Activated naive CD8-positive, alpha-beta T cell treated with anti-CD3 and anti-CD28 coated beads, Interleukin-2, amount 50 U/mL, for 16 hours (primary cell): Measurements from ENCODE around the gene GDPD5.

Experiments used
- DNase-seq: peaks from one replicate; pipeline ENCODE4 v3.0.0-alpha.2; 2020; ENCODE audit warnings: low read depth, low spot score

The GDPD5 gene

GRCh38 chr11:75449776-75450175 lies 76.0 kb downstream of the GDPD5 start:
- no peak for DNase-seq

- DNase-seq: no peak
These were observed 76.5 kb downstream of the GDPD5 start for GRCh38 chr11:75449271-75449670.

GRCh38 chr11:75447415-75447814 lies 78.3 kb downstream of the GDPD5 start:
- no peak for DNase-seq

- peak; percentile 51 for DNase-seq
These were observed 80.3 kb downstream of the GDPD5 start for GRCh38 chr11:75445315-75445953.

- no peak for DNase-seq
These were observed 82.7 kb downstream of the GDPD5 start for GRCh38 chr11:75443043-75443442.

GRCh38 chr11:75442161-75442885 lies 83.4 kb downstream of the GDPD5 start:
- DNase-seq: no peak

GRCh38 chr11:75441804-75442132 lies 84.0 kb downstream of the GDPD5 start:
- no peak for DNase-seq

GRCh38 chr11:75440960-75441803 lies 84.6 kb downstream of the GDPD5 start:
- DNase-seq: no peak

- DNase-seq: no peak
These were observed 86.1 kb downstream of the GDPD5 start for GRCh38 chr11:75439495-75440120.

- DNase-seq: no peak
These were observed 86.7 kb downstream of the GDPD5 start for GRCh38 chr11:75439026-75439425.

- DNase-seq: no peak
These were observed 87.6 kb downstream of the GDPD5 start for GRCh38 chr11:75437966-75438659.

GRCh38 chr11:75436806-75437205 lies 88.9 kb downstream of the GDPD5 start:
- DNase-seq: no peak

GRCh38 chr11:75435571-75435925 lies 90.2 kb downstream of the GDPD5 start:
- no peak for DNase-seq

- DNase-seq: no peak
These were observed 90.7 kb downstream of the GDPD5 start for GRCh38 chr11:75434886-75435570.

GRCh38 chr11:75434051-75434450 lies 91.7 kb downstream of the GDPD5 start:
- DNase-seq: no peak

GRCh38 chr11:75433443-75433842 lies 92.3 kb downstream of the GDPD5 start:
- no peak for DNase-seq

- no peak for DNase-seq
These were observed 92.8 kb downstream of the GDPD5 start, which contains the start of gene KLHL35 for GRCh38 chr11:75432911-75433321. Gene KLHL35 (minus strand): TSS chr11:75433203. CDS start chr11:75430629, 2,574 bp downstream.

- DNase-seq: no peak
These were observed 93.9 kb downstream of the GDPD5 start for GRCh38 chr11:75431533-75432525.

- no peak for DNase-seq
These were observed 94.8 kb downstream of the GDPD5 start for GRCh38 chr11:75430714-75431532.
